Endothelial cell of umbilical vein (primary cell): ENCODE measurements around the gene ERBB4. TPM values are rescaled to one million over a fixed set of nuclear protein-coding genes. Genes with fewer than 3 reads are reported as not detected.

Experiments used
- BruUV-seq: library from RNA; stranded (reverse); fragments of 400-500 nt; replicated peaks from 2 replicates; lab custom pipeline; 2021; lab: Mats Ljungman, UMichigan
- CTCF ChIA-PET: fragments of 300-600, 350-600 bp; sonication (Branson Sonifier 250); formaldehyde crosslinking; loops from one replicate; lab custom pipeline; 2021; ENCODE audit warnings: antibody characterized with exemption, inconsistent platforms; lab: Charles Lee
- POLR2A ChIA-PET: fragments of 300-600, 350-600 bp; sonication (Branson Sonifier 250); formaldehyde crosslinking; loops from one replicate; lab custom pipeline; 2021; ENCODE audit warnings: antibody characterized with exemption, inconsistent platforms; lab: Charles Lee
- DNase-seq: peaks from one replicate; pipeline ENCODE4 v3.0.0-alpha.2; 2011; ENCODE audit warnings: low read depth, low spot score
- FAIRE-seq: peaks from 2 replicates; lab custom pipeline; 2011; peaks lifted over from hg19 to GRCh38; lab: Jason Lieb, UNC
- H2AFZ ChIP-seq: 2 replicates; pipeline ENCODE4 v1.6.0; 2012; ENCODE audit warnings: low read depth, low read length, control low read depth, inconsistent platforms
- H3K27ac ChIP-seq: 2 replicates; pipeline ENCODE4 v1.5.1; 2011; ENCODE audit warnings: low read depth, mild to moderate bottlenecking, control low read depth, low read length, moderate library complexity; ENCODE audit not compliant: insufficient read depth
- H3K27me3 ChIP-seq, 2 experiments: 2 replicates each; pipeline versions ENCODE4 v1.6.0 to v1.6.1; 2011; ENCODE audit warnings: low read length in 2 of 2, mixed read lengths in 1 of 2; ENCODE audit not compliant: control insufficient read depth in 2 of 2, insufficient read depth in 2 of 2
- H3K36me3 ChIP-seq, 2 experiments: 2 replicates in 1 of 2; 3 replicates in 1 of 2; pipeline ENCODE4 v1.5.1; 2011; ENCODE audit warnings: low read length in 2 of 2, mild to moderate bottlenecking in 1 of 2, moderate library complexity in 1 of 2; ENCODE audit not compliant: control insufficient read depth in 2 of 2, insufficient read depth in 2 of 2; ENCODE audit errors: extremely low read depth in 1 of 2
- H3K4me1 ChIP-seq: 3 replicates; pipeline ENCODE4 v1.5.1; 2011; ENCODE audit warnings: mild to moderate bottlenecking, low read length; ENCODE audit not compliant: control insufficient read depth, insufficient read depth; ENCODE audit errors: extremely low read depth
- H3K4me2 ChIP-seq: 2 replicates; pipeline ENCODE4 v1.6.1; 2011; ENCODE audit warnings: low read length, control low read depth, mixed read lengths; ENCODE audit not compliant: insufficient read depth
- H3K4me3 ChIP-seq, 3 experiments: fragments of 200-600 bp in 1 of 3; sonication (generic), shearing (Covaris generic) in 1 of 3; replicated peaks in 1 of 3; 2 replicates each; pipeline ENCODE4 v1.5.1; 2011 to 2016; ENCODE audit warnings: control low read depth in 3 of 3, low read length in 3 of 3, mild to moderate bottlenecking in 2 of 3, inconsistent platforms in 1 of 3, low read depth in 1 of 3, moderate library complexity in 1 of 3; ENCODE audit not compliant: insufficient read depth in 1 of 3
- H3K79me2 ChIP-seq: 2 replicates; pipeline ENCODE4 v1.6.0; 2012; ENCODE audit warnings: low read length, inconsistent platforms; ENCODE audit not compliant: control insufficient read depth, insufficient read depth
- H3K9ac ChIP-seq: replicated peaks from 2 replicates; pipeline ENCODE3; 2011; ENCODE audit warnings: low read length, control low read depth; ENCODE audit not compliant: insufficient read depth; ENCODE audit errors: extremely low read depth
- H3K9me1 ChIP-seq: replicated peaks from 3 replicates; pipeline ENCODE4 v1.6.0; 2011; ENCODE audit warnings: mild to moderate bottlenecking, low read length; ENCODE audit not compliant: control insufficient read depth, insufficient read depth; ENCODE audit errors: extremely low read depth
- H3K9me3 ChIP-seq: replicated peaks from 2 replicates; pipeline ENCODE4 v1.5.1; 2012; ENCODE audit warnings: low read length, inconsistent platforms; ENCODE audit not compliant: control insufficient read depth, insufficient read depth
- H4K20me1 ChIP-seq: replicated peaks from 2 replicates; pipeline ENCODE3; 2011; ENCODE audit warnings: mild to moderate bottlenecking, low read length; ENCODE audit not compliant: control insufficient read depth, insufficient read depth; ENCODE audit errors: extremely low read depth
- EZH2 ChIP-seq: IDR thresholded peaks from 2 replicates; pipeline ENCODE4 v1.6.1; 2012; ENCODE audit warnings: borderline replicate concordance, low read depth, mild to moderate bottlenecking, moderate library complexity, low read length, inconsistent platforms; ENCODE audit not compliant: severe bottlenecking
- FOS ChIP-seq: IDR thresholded peaks from 2 replicates; pipeline ENCODE4 v1.6.1; 2011; ENCODE audit warnings: mild to moderate bottlenecking, low read length, moderate library complexity, borderline replicate concordance; ENCODE audit not compliant: insufficient read depth
- GATA2 ChIP-seq: IDR thresholded peaks from 2 replicates; pipeline ENCODE4 v1.7.0; 2011; ENCODE audit warnings: low read depth, mild to moderate bottlenecking, moderate library complexity, mixed read lengths, low read length; ENCODE audit not compliant: insufficient read length, insufficient read depth
- JUN ChIP-seq: IDR thresholded peaks from 2 replicates; pipeline ENCODE4 v1.6.1; 2011; ENCODE audit warnings: borderline replicate concordance, low read depth; ENCODE audit not compliant: insufficient read length, insufficient read depth
- MYC ChIP-seq: IDR thresholded peaks from one replicate; pipeline ENCODE4 v1.6.1; 2011; ENCODE audit warnings: mild to moderate bottlenecking, low read depth, low read length
- POLR2A ChIP-seq: IDR thresholded peaks from 2 replicates; pipeline ENCODE4 v1.6.1; 2012; ENCODE audit warnings: low read depth, mild to moderate bottlenecking, control low read depth, low read length
- POLR2AphosphoS5 ChIP-seq: IDR thresholded peaks from 2 replicates; pipeline ENCODE4 v1.6.1; 2012; ENCODE audit warnings: low read depth, mild to moderate bottlenecking, control low read depth, low read length, moderate library complexity; ENCODE audit not compliant: insufficient read depth
- dilution Hi-C: fragments of 300-500 bp; cut with MboI; formaldehyde crosslinking; loops from one replicate; pipeline ENCODE4 v1.15.0; 2019; ENCODE audit warnings: low sequenced_read_pairs; ENCODE audit not compliant: extremely low pct_ligation_motif_present
- intact Hi-C: fragments of 100-400 bp; cut with micrococcal nuclease; formaldehyde crosslinking; loops from one replicate; pipeline ENCODE4 v1.10.0; 2022
- polyA plus RNA-seq, 4 experiments: library from polyadenylated mRNA; depleted of rRNA in 3 of 4; stranded (reverse) in 3 of 4; unstranded in 1 of 4; fragments of >200 nt; gene quantifications; 2 replicates each; pipeline versions ENCODE4 v1.2.1 to v1.2.3, GENCODE V29; 2011 to 2012; ENCODE audit warnings: missing spikeins in 1 of 4
- total RNA-seq: library from RNA; stranded (reverse); gene quantifications from 2 replicates; pipeline ENCODE4 v1.2.3, GENCODE V29; 2021
- TF ChIP-seq, protein P1 (sequence below): IDR thresholded peaks from 2 replicates; pipeline ENCODE4 v1.6.1; 2011; ENCODE audit not compliant: insufficient read depth, insufficient read length
- TF ChIP-seq, protein P2 (sequence below), 2 donors: IDR thresholded peaks; 1 replicate in 1 of 2; 2 replicates in 1 of 2; pipeline ENCODE4 v1.5.1; 2011; ENCODE audit warnings: low read length in 2 of 2, mild to moderate bottlenecking in 2 of 2, moderate library complexity in 2 of 2, control low read depth in 1 of 2, inconsistent platforms in 1 of 2, low read depth in 1 of 2; ENCODE audit not compliant: insufficient read depth in 1 of 2; ENCODE audit errors: extremely low read depth in 1 of 2

ERBB4 gene
- total and polyA plus RNA-seq, 2 donors (not counting 3 experiments of a cell fraction or from before 2014, with no cell fraction given) = 0.01 to 0.27 TPM

- no TSS peak for BruUV-seq
- POLR2A ChIA-PET = no interaction called here
- TF ChIP-seq JUN (no peak), POLR2A (no peak), MYC (no peak), POLR2AphosphoS5 (no peak), EZH2 (no peak), GATA2 (no peak), FOS (no peak)
- TF ChIP-seq, protein P1, sequence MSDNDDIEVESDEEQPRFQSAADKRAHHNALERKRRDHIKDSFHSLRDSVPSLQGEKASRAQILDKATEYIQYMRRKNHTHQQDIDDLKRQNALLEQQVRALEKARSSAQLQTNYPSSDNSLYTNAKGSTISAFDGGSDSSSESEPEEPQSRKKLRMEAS = no peak
- TF ChIP-seq, protein P2, sequence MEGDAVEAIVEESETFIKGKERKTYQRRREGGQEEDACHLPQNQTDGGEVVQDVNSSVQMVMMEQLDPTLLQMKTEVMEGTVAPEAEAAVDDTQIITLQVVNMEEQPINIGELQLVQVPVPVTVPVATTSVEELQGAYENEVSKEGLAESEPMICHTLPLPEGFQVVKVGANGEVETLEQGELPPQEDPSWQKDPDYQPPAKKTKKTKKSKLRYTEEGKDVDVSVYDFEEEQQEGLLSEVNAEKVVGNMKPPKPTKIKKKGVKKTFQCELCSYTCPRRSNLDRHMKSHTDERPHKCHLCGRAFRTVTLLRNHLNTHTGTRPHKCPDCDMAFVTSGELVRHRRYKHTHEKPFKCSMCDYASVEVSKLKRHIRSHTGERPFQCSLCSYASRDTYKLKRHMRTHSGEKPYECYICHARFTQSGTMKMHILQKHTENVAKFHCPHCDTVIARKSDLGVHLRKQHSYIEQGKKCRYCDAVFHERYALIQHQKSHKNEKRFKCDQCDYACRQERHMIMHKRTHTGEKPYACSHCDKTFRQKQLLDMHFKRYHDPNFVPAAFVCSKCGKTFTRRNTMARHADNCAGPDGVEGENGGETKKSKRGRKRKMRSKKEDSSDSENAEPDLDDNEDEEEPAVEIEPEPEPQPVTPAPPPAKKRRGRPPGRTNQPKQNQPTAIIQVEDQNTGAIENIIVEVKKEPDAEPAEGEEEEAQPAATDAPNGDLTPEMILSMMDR (IDR thresholded peaks at IDR 0.05; ENCODE audit: extremely low read depth in 1 of 2, insufficient read depth in 1 of 2, low read depth in 1 of 2, low read length in 2 of 2) = no peak
- no peak overlapping the region for H3K4me3 ChIP-seq
- H3K27ac ChIP-seq = no peak overlapping the region
- no peak overlapping the region for H3K9ac ChIP-seq
- no peaks in the 10 kb centered on the region for H3K79me2 ChIP-seq
- no peaks in the 10 kb centered on the region for H3K9me3 ChIP-seq
- H3K4me2 ChIP-seq = no peak overlapping the region
- FAIRE-seq (no peak), DNase-seq (no peak)
- no peaks in the 10 kb centered on the region for H3K27me3 ChIP-seq
- CTCF ChIA-PET = interaction anchor here (1.0 to 1.1 kb wide), 2 partner anchors 9 to 12 kb away, joined by 3 to 5 read pairs; no protein-coding TSS in a partner anchor
- no peaks in the 10 kb centered on the region for H4K20me1 ChIP-seq
- H2AFZ ChIP-seq = no peak overlapping the region
- no peaks in the 10 kb centered on the region for H3K9me1 ChIP-seq
- intact Hi-C loops (no loop called here), dilution Hi-C loops (no loop called here)
- H3K4me1 ChIP-seq = no peaks in the 10 kb centered on the region
- no peaks in the 10 kb centered on the region for H3K36me3 ChIP-seq
Measured at GRCh38 chr2:211846036-211846400, 692.6 kb downstream of the ERBB4 start.
